ENCODE data around the gene SNX3.
"Not testable (repeated sequence)": the region's sequence is repeated elsewhere in the genome, so short reads cannot be mapped to it uniquely, and the experiment has no call there.

SNX3 gene

GRCh38 chr6:108291091-108291490, 30.3 kb upstream of the SNX3 start:
- FAIRE-seq (no peak), DNase-seq (ENCODE audit: insufficient read length, low spot score) (no peak)
- no peak for TF ChIP-seq POLR2A (IDR thresholded peaks at IDR 0.05; ENCODE audit: low read depth, low read length)
- TF ChIP-seq TAF1 (IDR thresholded peaks at IDR 0.05; ENCODE audit: low read depth, low read length) = no peak
- TF ChIP-seq POLR2AphosphoS5 (IDR thresholded peaks at IDR 0.05; ENCODE audit: low read depth, low read length) = no peak

- DNase-seq (ENCODE audit: insufficient read length, low spot score) (no peak), FAIRE-seq (no peak)
- TF ChIP-seq TAF1 (IDR thresholded peaks at IDR 0.05; ENCODE audit: low read depth, low read length) (no peak), POLR2AphosphoS5 (IDR thresholded peaks at IDR 0.05; ENCODE audit: low read depth, low read length) (no peak), POLR2A (IDR thresholded peaks at IDR 0.05; ENCODE audit: low read depth, low read length) (no peak), PAX5 (IDR thresholded peaks at IDR 0.05; ENCODE audit: insufficient read depth, low read length, severe bottlenecking) (no peak), SPI1 (IDR thresholded peaks at IDR 0.05; ENCODE audit: low read depth, low read length) (no peak), POU2F2 (IDR thresholded peaks at IDR 0.05; ENCODE audit: low read depth, low read length) (no peak)
Observed at GRCh38 chr6:108288742-108289141, 27.9 kb upstream of the SNX3 start.

- DNase-seq (ENCODE audit: insufficient read length, low spot score) = no peak
- no peak for FAIRE-seq
- TF ChIP-seq POLR2A (IDR thresholded peaks at IDR 0.05; ENCODE audit: low read depth, low read length) (no peak), POU2F2 (IDR thresholded peaks at IDR 0.05; ENCODE audit: low read depth, low read length) (no peak), TAF1 (IDR thresholded peaks at IDR 0.05; ENCODE audit: low read depth, low read length) (no peak), PAX5 (IDR thresholded peaks at IDR 0.05; ENCODE audit: insufficient read depth, low read length, severe bottlenecking) (no peak), SPI1 (IDR thresholded peaks at IDR 0.05; ENCODE audit: low read depth, low read length) (no peak), POLR2AphosphoS5 (IDR thresholded peaks at IDR 0.05; ENCODE audit: low read depth, low read length) (no peak)
Observed at GRCh38 chr6:108287373-108287772, 26.5 kb upstream of the SNX3 start.

GRCh38 chr6:108286366-108286765, 25.5 kb upstream of the SNX3 start:
- TF ChIP-seq POLR2AphosphoS5 (IDR thresholded peaks at IDR 0.05; ENCODE audit: low read depth, low read length) (no peak), POLR2A (IDR thresholded peaks at IDR 0.05; ENCODE audit: low read depth, low read length) (no peak), POU2F2 (IDR thresholded peaks at IDR 0.05; ENCODE audit: low read depth, low read length) (no peak), PAX5 (IDR thresholded peaks at IDR 0.05; ENCODE audit: insufficient read depth, low read length, severe bottlenecking) (no peak), TAF1 (IDR thresholded peaks at IDR 0.05; ENCODE audit: low read depth, low read length) (no peak), SPI1 (IDR thresholded peaks at IDR 0.05; ENCODE audit: low read depth, low read length) (no peak)
- FAIRE-seq (no peak), DNase-seq (ENCODE audit: insufficient read length, low spot score) (no peak)

GRCh38 chr6:108285381-108285780, 24.5 kb upstream of the SNX3 start:
- FAIRE-seq (no peak), DNase-seq (ENCODE audit: insufficient read length, low spot score) (no peak)
- no peak for TF ChIP-seq POU2F2 (IDR thresholded peaks at IDR 0.05; ENCODE audit: low read depth, low read length)
- no peak for TF ChIP-seq TAF1 (IDR thresholded peaks at IDR 0.05; ENCODE audit: low read depth, low read length)
- no peak for TF ChIP-seq POLR2A (IDR thresholded peaks at IDR 0.05; ENCODE audit: low read depth, low read length)
- TF ChIP-seq POLR2AphosphoS5 (IDR thresholded peaks at IDR 0.05; ENCODE audit: low read depth, low read length) = no peak
- TF ChIP-seq SPI1 (IDR thresholded peaks at IDR 0.05; ENCODE audit: low read depth, low read length) = no peak
- TF ChIP-seq PAX5 (IDR thresholded peaks at IDR 0.05; ENCODE audit: insufficient read depth, low read length, severe bottlenecking) = no peak

- no peak for TF ChIP-seq POU2F2 (IDR thresholded peaks at IDR 0.05; ENCODE audit: low read depth, low read length)
- no peak for TF ChIP-seq POLR2A (IDR thresholded peaks at IDR 0.05; ENCODE audit: low read depth, low read length)
- TF ChIP-seq POLR2AphosphoS5 (IDR thresholded peaks at IDR 0.05; ENCODE audit: low read depth, low read length) = no peak
- no peak for TF ChIP-seq TAF1 (IDR thresholded peaks at IDR 0.05; ENCODE audit: low read depth, low read length)
- TF ChIP-seq PAX5 (IDR thresholded peaks at IDR 0.05; ENCODE audit: insufficient read depth, low read length, severe bottlenecking) = no peak
- TF ChIP-seq SPI1 (IDR thresholded peaks at IDR 0.05; ENCODE audit: low read depth, low read length) = no peak
- FAIRE-seq (no peak), DNase-seq (ENCODE audit: insufficient read length, low spot score) (no peak)
Observed at GRCh38 chr6:108277831-108278230, 17.0 kb upstream of the SNX3 start.

DNA sequence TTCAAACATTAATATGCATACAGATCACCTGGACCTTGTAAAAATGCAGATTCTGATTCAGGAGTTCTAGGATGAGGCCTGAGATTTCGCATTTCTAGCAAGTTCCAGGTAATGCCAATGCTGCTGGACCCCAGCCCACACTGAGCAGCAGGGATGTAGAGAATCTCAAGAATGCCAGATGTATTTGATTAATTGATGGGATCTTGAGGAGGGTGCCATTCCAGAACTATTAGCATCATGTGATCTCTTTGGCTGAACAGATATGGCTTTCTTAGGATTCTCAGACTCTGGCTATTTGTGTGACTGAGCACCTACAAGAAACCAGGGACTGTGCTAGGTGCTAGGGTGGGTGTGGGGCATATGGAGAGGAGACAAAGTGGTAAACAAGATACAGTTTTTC, 16.5 kb upstream of the SNX3 start:
- FAIRE-seq (no peak), DNase-seq (ENCODE audit: insufficient read length, low spot score) (no peak)
- no peak for TF ChIP-seq POLR2A (IDR thresholded peaks at IDR 0.05; ENCODE audit: low read depth, low read length)
- TF ChIP-seq POU2F2 (IDR thresholded peaks at IDR 0.05; ENCODE audit: low read depth, low read length) = no peak
- TF ChIP-seq POLR2AphosphoS5 (IDR thresholded peaks at IDR 0.05; ENCODE audit: low read depth, low read length) = no peak
- TF ChIP-seq SPI1 (IDR thresholded peaks at IDR 0.05; ENCODE audit: low read depth, low read length) = no peak
- no peak for TF ChIP-seq PAX5 (IDR thresholded peaks at IDR 0.05; ENCODE audit: insufficient read depth, low read length, severe bottlenecking)
- no peak for TF ChIP-seq TAF1 (IDR thresholded peaks at IDR 0.05; ENCODE audit: low read depth, low read length)

GRCh38 chr6:108275976-108276375, 15.1 kb upstream of the SNX3 start:
- no peak for TF ChIP-seq PAX5 (IDR thresholded peaks at IDR 0.05; ENCODE audit: insufficient read depth, low read length, severe bottlenecking)
- no peak for TF ChIP-seq POLR2AphosphoS5 (IDR thresholded peaks at IDR 0.05; ENCODE audit: low read depth, low read length)
- TF ChIP-seq SPI1 (IDR thresholded peaks at IDR 0.05; ENCODE audit: low read depth, low read length) = no peak
- TF ChIP-seq POU2F2 (IDR thresholded peaks at IDR 0.05; ENCODE audit: low read depth, low read length) = no peak
- TF ChIP-seq TAF1 (IDR thresholded peaks at IDR 0.05; ENCODE audit: low read depth, low read length) = no peak
- no peak for TF ChIP-seq POLR2A (IDR thresholded peaks at IDR 0.05; ENCODE audit: low read depth, low read length)
- no peak for FAIRE-seq

DNA sequence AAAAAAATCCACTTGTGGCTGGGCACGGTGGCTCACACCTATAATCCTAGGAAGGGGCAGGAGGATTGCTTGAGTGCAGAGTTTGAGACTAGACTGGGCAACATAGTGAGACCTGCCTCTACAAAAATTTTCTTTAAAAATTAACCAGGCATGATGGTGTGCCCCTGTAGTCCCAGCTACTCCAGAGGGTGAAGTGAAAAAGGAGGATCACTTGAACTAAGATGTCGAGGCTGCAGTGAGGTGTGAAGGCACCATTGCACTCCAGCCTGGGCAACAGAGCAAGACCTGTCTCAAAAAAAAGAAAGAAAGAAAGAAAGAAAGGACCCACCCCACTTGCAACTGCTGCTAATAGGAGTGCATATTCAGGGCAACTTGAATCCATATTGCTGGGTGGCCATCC, 13.7 kb upstream of the SNX3 start:
- TF ChIP-seq PAX5 (IDR thresholded peaks at IDR 0.05; ENCODE audit: insufficient read depth, low read length, severe bottlenecking) = no peak
- TF ChIP-seq TAF1 (IDR thresholded peaks at IDR 0.05; ENCODE audit: low read depth, low read length) = no peak
- no peak for TF ChIP-seq POLR2AphosphoS5 (IDR thresholded peaks at IDR 0.05; ENCODE audit: low read depth, low read length)
- no peak for TF ChIP-seq POU2F2 (IDR thresholded peaks at IDR 0.05; ENCODE audit: low read depth, low read length)
- no peak for TF ChIP-seq POLR2A (IDR thresholded peaks at IDR 0.05; ENCODE audit: low read depth, low read length)
- TF ChIP-seq SPI1 (IDR thresholded peaks at IDR 0.05; ENCODE audit: low read depth, low read length) = no peak
- DNase-seq (ENCODE audit: insufficient read length, low spot score) = no peak
- FAIRE-seq = no peak

More at GRCh38 chr6:108275976-108276375, 15.1 kb upstream of the SNX3 start:
- no peak for DNase-seq (ENCODE audit: insufficient read length, low spot score)

DNA sequence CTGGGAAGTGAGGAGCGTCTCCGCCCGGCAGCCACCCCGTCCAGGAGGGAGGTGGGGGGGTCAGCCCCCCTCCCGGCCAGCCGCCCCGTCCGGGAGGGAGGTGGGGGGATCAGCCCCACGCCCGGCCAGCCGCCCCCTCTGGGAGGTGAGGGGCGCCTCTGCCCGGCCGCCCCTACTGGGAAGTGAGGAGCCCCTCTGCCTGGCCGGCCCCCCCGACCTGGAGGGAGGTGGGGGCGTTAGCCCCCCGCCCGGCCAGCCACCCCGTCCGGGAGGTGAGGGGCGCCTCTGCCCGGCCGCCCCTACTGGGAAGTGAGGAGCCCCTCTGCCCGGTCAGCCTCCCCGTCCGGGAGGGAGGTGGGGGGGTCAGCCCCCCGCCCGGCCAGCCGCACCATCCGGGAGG, 9.1 kb upstream of the SNX3 start:
- DNase-seq (ENCODE audit: insufficient read length, low spot score); FAIRE-seq: not testable (repeated sequence)

Data from GM12891 (cell line).